Ovary (tissue), 3 donors: ENCODE results near the gene GAK.

Experiments used
- POLR2A ChIP-seq: fragments of 450-650 bp; IDR thresholded peaks from one replicate; pipeline ENCODE4 v1.6.1; 2017; ENCODE audit warnings: antibody characterized with exemption, mild to moderate bottlenecking, moderate library complexity
- TF ChIP-seq, protein P1 (sequence below), 3 donors: fragments of 450-650 bp in 2 of 3; fragments of 200-600 bp in 1 of 3; IDR thresholded peaks; one replicate each; pipeline versions ENCODE4 v1.5.1 to v1.8.0; 2016 to 2022; ENCODE audit warnings: antibody characterized with exemption in 3 of 3, mild to moderate bottlenecking in 1 of 3
- donor health status: DM: no; HTN: no; CAD: no.

DNA sequence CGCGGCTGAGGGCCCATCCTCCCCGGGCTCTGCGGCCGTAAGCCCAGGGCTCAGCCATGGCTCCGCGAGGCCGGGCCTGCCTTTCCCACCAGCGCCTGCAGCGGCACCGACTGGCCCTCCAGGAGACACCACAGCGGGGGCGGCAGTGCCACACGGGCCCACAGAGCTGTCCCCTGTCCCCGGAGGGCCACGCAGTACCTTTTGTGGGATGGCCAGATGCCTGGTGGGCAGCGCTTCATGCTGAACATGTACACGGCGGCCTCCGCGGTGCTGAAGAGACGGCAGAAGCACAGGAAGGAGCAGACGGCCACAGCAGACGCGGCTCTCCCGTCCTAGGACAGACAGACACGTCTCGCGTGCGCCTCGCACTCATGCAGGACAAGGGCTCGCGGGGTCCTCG, 50.4 kb downstream of the GAK start:
- no peak for TF ChIP-seq POLR2A
- TF ChIP-seq, protein P1, sequence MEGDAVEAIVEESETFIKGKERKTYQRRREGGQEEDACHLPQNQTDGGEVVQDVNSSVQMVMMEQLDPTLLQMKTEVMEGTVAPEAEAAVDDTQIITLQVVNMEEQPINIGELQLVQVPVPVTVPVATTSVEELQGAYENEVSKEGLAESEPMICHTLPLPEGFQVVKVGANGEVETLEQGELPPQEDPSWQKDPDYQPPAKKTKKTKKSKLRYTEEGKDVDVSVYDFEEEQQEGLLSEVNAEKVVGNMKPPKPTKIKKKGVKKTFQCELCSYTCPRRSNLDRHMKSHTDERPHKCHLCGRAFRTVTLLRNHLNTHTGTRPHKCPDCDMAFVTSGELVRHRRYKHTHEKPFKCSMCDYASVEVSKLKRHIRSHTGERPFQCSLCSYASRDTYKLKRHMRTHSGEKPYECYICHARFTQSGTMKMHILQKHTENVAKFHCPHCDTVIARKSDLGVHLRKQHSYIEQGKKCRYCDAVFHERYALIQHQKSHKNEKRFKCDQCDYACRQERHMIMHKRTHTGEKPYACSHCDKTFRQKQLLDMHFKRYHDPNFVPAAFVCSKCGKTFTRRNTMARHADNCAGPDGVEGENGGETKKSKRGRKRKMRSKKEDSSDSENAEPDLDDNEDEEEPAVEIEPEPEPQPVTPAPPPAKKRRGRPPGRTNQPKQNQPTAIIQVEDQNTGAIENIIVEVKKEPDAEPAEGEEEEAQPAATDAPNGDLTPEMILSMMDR (IDR thresholded peaks at IDR 0.05) = no peak
